Cardiac fibroblast (primary cell): Measurements from ENCODE around the gene MEGF10.

Experiments used
- DNase-seq, 2 donors: peaks; one replicate each; pipeline versions ENCODE4 v3.0.0 to v3.0.0-alpha.2; 2010; ENCODE audit warnings: low read depth in 2 of 2
- H3K4me3 ChIP-seq, 2 donors: replicated peaks in 1 of 2; 1 replicate in 1 of 2; 2 replicates in 1 of 2; pipeline ENCODE4 v1.5.1; 2011; ENCODE audit warnings: low read depth in 2 of 2, low read length in 2 of 2, mild to moderate bottlenecking in 2 of 2, moderate library complexity in 1 of 2
- CTCF ChIP-seq: IDR thresholded peaks from one replicate; pipeline ENCODE4 v1.5.1; 2011; ENCODE audit warnings: low read depth, mild to moderate bottlenecking, low read length, inconsistent platforms

MEGF10 gene

GRCh38 chr5:127492854-127493738 is 202.5 kb downstream of the MEGF10 start:
- peak; percentile 63 to 75 for DNase-seq
- peak; percentile 64 for TF ChIP-seq CTCF
- H3K4me3 ChIP-seq = no peak overlapping the region

DNA sequence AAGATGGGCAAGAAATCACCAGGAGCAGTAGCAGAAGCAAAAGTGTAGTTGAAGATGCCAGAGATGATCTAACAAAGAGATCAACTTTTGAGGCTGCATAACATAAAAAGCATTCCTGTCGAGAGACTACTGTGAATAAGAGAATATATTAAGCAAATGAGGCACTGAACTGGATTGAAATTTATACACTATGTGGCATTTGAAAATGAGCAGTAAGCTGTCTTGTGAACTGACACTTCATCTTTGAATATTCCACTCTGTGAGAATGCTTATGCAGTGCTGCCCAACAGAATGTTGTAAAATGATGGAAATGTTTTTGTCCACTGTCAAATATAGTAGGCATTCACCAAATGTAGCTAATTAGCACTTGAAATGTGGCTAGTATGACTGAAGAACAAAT is 208.0 kb downstream of the MEGF10 start:
- H3K4me3 ChIP-seq = no peak overlapping the region
- TF ChIP-seq CTCF = no peak
- no peak for DNase-seq

GRCh38 chr5:127505905-127506304 is 215.3 kb downstream of the MEGF10 start:
- no peak overlapping the region for H3K4me3 ChIP-seq
- TF ChIP-seq CTCF = no peak
- DNase-seq = no peak

DNA sequence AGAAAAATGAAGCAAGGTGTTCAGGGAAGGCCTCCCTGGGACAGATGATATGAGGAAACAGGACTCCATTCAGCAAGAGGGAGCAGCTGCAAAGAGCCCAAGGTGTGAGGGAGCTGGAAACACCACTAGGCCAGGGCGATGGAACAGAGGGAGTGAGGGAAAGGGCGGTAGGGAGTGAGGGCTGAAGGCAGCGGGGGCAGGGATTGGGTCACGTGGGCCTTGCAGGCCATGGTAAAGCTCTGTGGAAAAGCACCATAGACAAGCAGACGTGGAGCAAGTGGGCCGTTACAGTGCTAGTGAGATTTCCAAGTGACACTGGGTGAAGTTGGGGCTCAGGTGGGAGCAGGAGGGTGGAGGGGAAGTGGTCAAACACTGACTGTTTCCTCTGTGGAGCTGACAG is 216.0 kb downstream of the MEGF10 start:
- no peak overlapping the region for H3K4me3 ChIP-seq
- no peak for DNase-seq
- no peak for TF ChIP-seq CTCF

GRCh38 chr5:127508644-127509373 is 218.2 kb downstream of the MEGF10 start:
- no peak for TF ChIP-seq CTCF
- DNase-seq = no peak
- no peak overlapping the region for H3K4me3 ChIP-seq
